ENCODE data around the gene CYB5R3.

DNA sequence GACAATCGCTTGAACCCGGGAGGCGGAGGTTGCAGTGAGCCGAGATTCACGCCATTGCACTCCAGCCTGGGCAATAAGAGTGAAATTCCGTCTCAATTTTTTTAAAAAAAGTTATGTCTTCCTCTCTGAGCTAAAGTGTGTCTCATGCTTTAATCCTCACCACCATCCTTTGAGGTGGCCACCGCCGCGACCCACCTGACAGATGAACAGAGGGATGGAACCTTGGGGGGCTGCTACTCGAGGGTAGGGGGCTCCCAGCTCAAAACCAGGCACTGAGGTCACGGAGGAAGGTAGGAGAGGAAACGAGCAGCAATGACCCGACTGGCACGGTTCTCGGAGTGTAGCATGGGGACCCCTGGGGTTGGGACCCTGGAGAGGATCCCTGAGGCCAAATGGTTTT lies 23.8 kb downstream of the CYB5R3 start:
- TF ChIP-seq RXRA (IDR thresholded peaks at IDR 0.05; ENCODE audit: borderline replicate concordance, low read depth) (no peak), ELF1 (IDR thresholded peaks at IDR 0.05) (no peak), GATA2 (CRISPR knock-in tag; IDR thresholded peaks at IDR 0.05) (no peak), TAF1 (IDR thresholded peaks at IDR 0.05; ENCODE audit: borderline replicate concordance, low read depth, low read length) (no peak), POLR2AphosphoS5 (IDR thresholded peaks at IDR 0.05; ENCODE audit: low read depth, low read length) (no peak), RAD21 (IDR thresholded peaks at IDR 0.05; ENCODE audit: low read length) (no peak), RFX5 (IDR thresholded peaks at IDR 0.05; ENCODE audit: low read length) (no peak), CHD2 (IDR thresholded peaks at IDR 0.05; ENCODE audit: low read length, partially characterized antibody) (no peak), JUND (IDR thresholded peaks at IDR 0.05) (no peak)
- TF ChIP-seq, protein P1, sequence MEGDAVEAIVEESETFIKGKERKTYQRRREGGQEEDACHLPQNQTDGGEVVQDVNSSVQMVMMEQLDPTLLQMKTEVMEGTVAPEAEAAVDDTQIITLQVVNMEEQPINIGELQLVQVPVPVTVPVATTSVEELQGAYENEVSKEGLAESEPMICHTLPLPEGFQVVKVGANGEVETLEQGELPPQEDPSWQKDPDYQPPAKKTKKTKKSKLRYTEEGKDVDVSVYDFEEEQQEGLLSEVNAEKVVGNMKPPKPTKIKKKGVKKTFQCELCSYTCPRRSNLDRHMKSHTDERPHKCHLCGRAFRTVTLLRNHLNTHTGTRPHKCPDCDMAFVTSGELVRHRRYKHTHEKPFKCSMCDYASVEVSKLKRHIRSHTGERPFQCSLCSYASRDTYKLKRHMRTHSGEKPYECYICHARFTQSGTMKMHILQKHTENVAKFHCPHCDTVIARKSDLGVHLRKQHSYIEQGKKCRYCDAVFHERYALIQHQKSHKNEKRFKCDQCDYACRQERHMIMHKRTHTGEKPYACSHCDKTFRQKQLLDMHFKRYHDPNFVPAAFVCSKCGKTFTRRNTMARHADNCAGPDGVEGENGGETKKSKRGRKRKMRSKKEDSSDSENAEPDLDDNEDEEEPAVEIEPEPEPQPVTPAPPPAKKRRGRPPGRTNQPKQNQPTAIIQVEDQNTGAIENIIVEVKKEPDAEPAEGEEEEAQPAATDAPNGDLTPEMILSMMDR (IDR thresholded peaks at IDR 0.05), result no peak
- TF ChIP-seq, protein P2, sequence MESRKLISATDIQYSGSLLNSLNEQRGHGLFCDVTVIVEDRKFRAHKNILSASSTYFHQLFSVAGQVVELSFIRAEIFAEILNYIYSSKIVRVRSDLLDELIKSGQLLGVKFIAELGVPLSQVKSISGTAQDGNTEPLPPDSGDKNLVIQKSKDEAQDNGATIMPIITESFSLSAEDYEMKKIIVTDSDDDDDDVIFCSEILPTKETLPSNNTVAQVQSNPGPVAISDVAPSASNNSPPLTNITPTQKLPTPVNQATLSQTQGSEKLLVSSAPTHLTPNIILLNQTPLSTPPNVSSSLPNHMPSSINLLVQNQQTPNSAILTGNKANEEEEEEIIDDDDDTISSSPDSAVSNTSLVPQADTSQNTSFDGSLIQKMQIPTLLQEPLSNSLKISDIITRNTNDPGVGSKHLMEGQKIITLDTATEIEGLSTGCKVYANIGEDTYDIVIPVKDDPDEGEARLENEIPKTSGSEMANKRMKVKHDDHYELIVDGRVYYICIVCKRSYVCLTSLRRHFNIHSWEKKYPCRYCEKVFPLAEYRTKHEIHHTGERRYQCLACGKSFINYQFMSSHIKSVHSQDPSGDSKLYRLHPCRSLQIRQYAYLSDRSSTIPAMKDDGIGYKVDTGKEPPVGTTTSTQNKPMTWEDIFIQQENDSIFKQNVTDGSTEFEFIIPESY (IDR thresholded peaks at IDR 0.05; ENCODE audit: borderline replicate concordance, low read depth), result no peak
- TF ChIP-seq, protein P3, sequence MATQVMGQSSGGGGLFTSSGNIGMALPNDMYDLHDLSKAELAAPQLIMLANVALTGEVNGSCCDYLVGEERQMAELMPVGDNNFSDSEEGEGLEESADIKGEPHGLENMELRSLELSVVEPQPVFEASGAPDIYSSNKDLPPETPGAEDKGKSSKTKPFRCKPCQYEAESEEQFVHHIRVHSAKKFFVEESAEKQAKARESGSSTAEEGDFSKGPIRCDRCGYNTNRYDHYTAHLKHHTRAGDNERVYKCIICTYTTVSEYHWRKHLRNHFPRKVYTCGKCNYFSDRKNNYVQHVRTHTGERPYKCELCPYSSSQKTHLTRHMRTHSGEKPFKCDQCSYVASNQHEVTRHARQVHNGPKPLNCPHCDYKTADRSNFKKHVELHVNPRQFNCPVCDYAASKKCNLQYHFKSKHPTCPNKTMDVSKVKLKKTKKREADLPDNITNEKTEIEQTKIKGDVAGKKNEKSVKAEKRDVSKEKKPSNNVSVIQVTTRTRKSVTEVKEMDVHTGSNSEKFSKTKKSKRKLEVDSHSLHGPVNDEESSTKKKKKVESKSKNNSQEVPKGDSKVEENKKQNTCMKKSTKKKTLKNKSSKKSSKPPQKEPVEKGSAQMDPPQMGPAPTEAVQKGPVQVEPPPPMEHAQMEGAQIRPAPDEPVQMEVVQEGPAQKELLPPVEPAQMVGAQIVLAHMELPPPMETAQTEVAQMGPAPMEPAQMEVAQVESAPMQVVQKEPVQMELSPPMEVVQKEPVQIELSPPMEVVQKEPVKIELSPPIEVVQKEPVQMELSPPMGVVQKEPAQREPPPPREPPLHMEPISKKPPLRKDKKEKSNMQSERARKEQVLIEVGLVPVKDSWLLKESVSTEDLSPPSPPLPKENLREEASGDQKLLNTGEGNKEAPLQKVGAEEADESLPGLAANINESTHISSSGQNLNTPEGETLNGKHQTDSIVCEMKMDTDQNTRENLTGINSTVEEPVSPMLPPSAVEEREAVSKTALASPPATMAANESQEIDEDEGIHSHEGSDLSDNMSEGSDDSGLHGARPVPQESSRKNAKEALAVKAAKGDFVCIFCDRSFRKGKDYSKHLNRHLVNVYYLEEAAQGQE (IDR thresholded peaks at IDR 0.05; ENCODE audit: low read depth, low read length), result no peak

All from SK-N-SH (cell line).